Measurements from ENCODE around the gene TIMM10B. TPM values are rescaled to one million over a fixed set of nuclear protein-coding genes. Genes with fewer than 3 reads are reported as not detected.

The TIMM10B gene
- total RNA-seq, 1 experiment from 2014 or later: 63.8 TPM

- Histone ChIP-seq H3K36me3 (ENCODE audit: control insufficient read depth, insufficient read depth, low read length) (peaks cover 6% of the 10 kb centered on the region; the same call in 1 of the 2 replicates), H3K4me1 (ENCODE audit: control insufficient read depth, insufficient read depth, low read length) (no peaks in the 10 kb centered on the region), H3K4me3 (ENCODE audit: low read depth in 2 of 2, low read length in 2 of 2) (no peak within 1 kb of the TSS), H3K27ac (ENCODE audit: low read length) (no peak within 1 kb of the TSS), H3K27me3 (ENCODE audit: control insufficient read depth, insufficient read depth, low read length) (no peaks in the 10 kb centered on the region), H3K9me3 (ENCODE audit: control insufficient read depth, insufficient read depth, low read depth, low read length) (no peaks in the 10 kb centered on the region)
- ChIA-PET POLR2A (interaction anchor here (0.6 to 1.6 kb wide), 3 partner anchors 16 to 103 kb away, joined by 4 to 8 read pairs (median 4); partner anchors contain the start of genes ARFIP2 and TIMM10B), CTCF (interaction anchor here (1.5 kb wide), 1 partner anchor 118 kb away, joined by 5 read pairs; no protein-coding TSS in a partner anchor)
- no TSS peak for BruUV-seq (replicated peaks)
- in situ Hi-C loops (cut with HindIII; ENCODE audit: low pct_unique_long_range_greater_than_20kb, low sequenced_read_pairs): no loop called here
- no peak for TF ChIP-seq REST (IDR thresholded peaks at IDR 0.05; ENCODE audit: insufficient read depth in 1 of 2, low read depth in 2 of 2, low read length in 1 of 2)
- TF ChIP-seq SIN3A (IDR thresholded peaks at IDR 0.05; ENCODE audit: borderline replicate concordance, insufficient read depth, low read depth, low read length): no peak
- TF ChIP-seq, protein P1, sequence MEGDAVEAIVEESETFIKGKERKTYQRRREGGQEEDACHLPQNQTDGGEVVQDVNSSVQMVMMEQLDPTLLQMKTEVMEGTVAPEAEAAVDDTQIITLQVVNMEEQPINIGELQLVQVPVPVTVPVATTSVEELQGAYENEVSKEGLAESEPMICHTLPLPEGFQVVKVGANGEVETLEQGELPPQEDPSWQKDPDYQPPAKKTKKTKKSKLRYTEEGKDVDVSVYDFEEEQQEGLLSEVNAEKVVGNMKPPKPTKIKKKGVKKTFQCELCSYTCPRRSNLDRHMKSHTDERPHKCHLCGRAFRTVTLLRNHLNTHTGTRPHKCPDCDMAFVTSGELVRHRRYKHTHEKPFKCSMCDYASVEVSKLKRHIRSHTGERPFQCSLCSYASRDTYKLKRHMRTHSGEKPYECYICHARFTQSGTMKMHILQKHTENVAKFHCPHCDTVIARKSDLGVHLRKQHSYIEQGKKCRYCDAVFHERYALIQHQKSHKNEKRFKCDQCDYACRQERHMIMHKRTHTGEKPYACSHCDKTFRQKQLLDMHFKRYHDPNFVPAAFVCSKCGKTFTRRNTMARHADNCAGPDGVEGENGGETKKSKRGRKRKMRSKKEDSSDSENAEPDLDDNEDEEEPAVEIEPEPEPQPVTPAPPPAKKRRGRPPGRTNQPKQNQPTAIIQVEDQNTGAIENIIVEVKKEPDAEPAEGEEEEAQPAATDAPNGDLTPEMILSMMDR (IDR thresholded peaks at IDR 0.05): no peak
- no peak for TF ChIP-seq POLR2AphosphoS5 (IDR thresholded peaks at IDR 0.05; ENCODE audit: low read depth, low read length)
- TF ChIP-seq TCF7L2 (IDR thresholded peaks at IDR 0.05; ENCODE audit: low read depth, low read length): no peak
- ATAC-seq: peak; percentile 49; the same call in 1 of the 2 replicates
- DNase-seq (ENCODE audit: low read depth, low spot score): no peak
- intact Hi-C loops (cut with micrococcal nuclease; ENCODE audit: unreplicated experiment): no loop called here
Measured at GRCh38 chr11:6497069-6497839, 16.0 kb downstream of the TIMM10B start, which contains the start of gene DNHD1. TSS of gene DNHD1 (plus strand) at chr11:6497280. CDS start at chr11:6498216, 936 bp downstream.

GRCh38 chr11:6498121-6498520 lies 16.8 kb downstream of the TIMM10B start:
- ChIA-PET CTCF (interaction anchor here (1.5 kb wide), 1 partner anchor 119 kb away, joined by 5 read pairs; no protein-coding TSS in a partner anchor), POLR2A (interaction anchor here (0.6 to 1.6 kb wide), 2 partner anchors 17 to 199 kb away, joined by 4 to 10 read pairs; partner anchors contain the start of genes ARFIP2 and TIMM10B)
- Histone ChIP-seq H3K4me1 (ENCODE audit: control insufficient read depth, insufficient read depth, low read length) (no peaks in the 10 kb centered on the region), H3K27me3 (ENCODE audit: control insufficient read depth, insufficient read depth, low read length) (no peaks in the 10 kb centered on the region), H3K4me3 (ENCODE audit: low read depth in 2 of 2, low read length in 2 of 2) (no peak overlapping the region), H3K36me3 (ENCODE audit: control insufficient read depth, insufficient read depth, low read length) (0 out of 2 replicates have a peak, but pooled peaks cover 2% of the 10 kb centered on the region), H3K27ac (ENCODE audit: low read length) (no peak overlapping the region), H3K9me3 (ENCODE audit: control insufficient read depth, insufficient read depth, low read depth, low read length) (no peaks in the 10 kb centered on the region)
- no peak for TF ChIP-seq SIN3A (IDR thresholded peaks at IDR 0.05; ENCODE audit: borderline replicate concordance, insufficient read depth, low read depth, low read length)
- no peak for TF ChIP-seq POLR2AphosphoS5 (IDR thresholded peaks at IDR 0.05; ENCODE audit: low read depth, low read length)
- no peak for TF ChIP-seq TCF7L2 (IDR thresholded peaks at IDR 0.05; ENCODE audit: low read depth, low read length)
- TF ChIP-seq REST (IDR thresholded peaks at IDR 0.05; ENCODE audit: insufficient read depth in 1 of 2, low read depth in 2 of 2, low read length in 1 of 2): no peak
- TF ChIP-seq, protein P1 (IDR thresholded peaks at IDR 0.05): no peak
- ATAC-seq (0 out of 2 replicates have a peak, but pooled peaks have one; percentile 11), DNase-seq (ENCODE audit: low read depth, low spot score) (no peak)
- in situ Hi-C loops (cut with HindIII; ENCODE audit: low pct_unique_long_range_greater_than_20kb, low sequenced_read_pairs) (no loop called here), intact Hi-C loops (cut with micrococcal nuclease; ENCODE audit: unreplicated experiment) (no loop called here)
- no TSS peak for BruUV-seq (replicated peaks)
